ENCODE results near the gene FOXP4. TPM values are rescaled to one million over a fixed set of nuclear protein-coding genes. Genes with fewer than 3 reads are reported as not detected.

FOXP4 gene
- total RNA-seq, 1 experiment from 2014 or later: 32.3 TPM

DNA sequence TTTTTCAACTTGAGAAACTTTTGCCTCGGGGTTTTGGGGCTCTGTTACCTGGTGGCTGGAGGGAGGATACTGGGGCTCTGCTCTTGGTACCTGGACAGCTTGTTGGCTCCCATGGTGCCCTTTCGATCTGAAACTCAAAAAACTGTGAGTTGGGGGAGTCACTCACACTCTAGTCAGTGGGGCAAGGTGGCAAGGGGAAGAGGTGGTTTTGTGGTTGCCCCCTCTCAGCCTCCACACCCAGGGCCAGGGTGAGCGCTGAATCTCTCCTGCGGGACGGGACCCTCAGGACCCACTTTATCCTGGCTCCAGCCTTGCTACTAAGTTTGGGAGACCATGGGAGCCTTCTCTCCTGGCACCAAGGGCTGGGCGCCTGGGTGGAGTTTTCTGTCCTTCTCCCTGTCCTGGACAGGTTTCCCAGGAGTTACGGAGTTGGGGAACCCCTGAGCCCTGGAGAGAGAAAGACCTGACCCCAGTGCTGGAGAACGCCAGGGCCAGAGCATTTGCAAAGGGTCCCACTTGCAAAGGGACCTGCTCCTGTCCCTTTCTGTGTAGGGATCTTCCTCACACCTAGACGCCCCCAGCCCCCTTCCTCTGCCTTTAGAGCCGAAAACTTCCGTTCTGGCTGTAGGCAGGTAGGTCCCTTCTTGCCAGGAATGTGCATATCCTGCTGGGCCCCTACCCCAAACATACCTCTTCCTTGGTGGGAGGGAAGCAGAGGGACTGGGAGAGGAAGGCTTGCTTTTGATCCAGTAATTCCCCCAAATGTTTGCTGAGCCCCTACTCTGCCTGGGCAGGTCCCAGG lies 2.9 kb downstream of the FOXP4 start (continued):
- TF ChIP-seq, protein P1, sequence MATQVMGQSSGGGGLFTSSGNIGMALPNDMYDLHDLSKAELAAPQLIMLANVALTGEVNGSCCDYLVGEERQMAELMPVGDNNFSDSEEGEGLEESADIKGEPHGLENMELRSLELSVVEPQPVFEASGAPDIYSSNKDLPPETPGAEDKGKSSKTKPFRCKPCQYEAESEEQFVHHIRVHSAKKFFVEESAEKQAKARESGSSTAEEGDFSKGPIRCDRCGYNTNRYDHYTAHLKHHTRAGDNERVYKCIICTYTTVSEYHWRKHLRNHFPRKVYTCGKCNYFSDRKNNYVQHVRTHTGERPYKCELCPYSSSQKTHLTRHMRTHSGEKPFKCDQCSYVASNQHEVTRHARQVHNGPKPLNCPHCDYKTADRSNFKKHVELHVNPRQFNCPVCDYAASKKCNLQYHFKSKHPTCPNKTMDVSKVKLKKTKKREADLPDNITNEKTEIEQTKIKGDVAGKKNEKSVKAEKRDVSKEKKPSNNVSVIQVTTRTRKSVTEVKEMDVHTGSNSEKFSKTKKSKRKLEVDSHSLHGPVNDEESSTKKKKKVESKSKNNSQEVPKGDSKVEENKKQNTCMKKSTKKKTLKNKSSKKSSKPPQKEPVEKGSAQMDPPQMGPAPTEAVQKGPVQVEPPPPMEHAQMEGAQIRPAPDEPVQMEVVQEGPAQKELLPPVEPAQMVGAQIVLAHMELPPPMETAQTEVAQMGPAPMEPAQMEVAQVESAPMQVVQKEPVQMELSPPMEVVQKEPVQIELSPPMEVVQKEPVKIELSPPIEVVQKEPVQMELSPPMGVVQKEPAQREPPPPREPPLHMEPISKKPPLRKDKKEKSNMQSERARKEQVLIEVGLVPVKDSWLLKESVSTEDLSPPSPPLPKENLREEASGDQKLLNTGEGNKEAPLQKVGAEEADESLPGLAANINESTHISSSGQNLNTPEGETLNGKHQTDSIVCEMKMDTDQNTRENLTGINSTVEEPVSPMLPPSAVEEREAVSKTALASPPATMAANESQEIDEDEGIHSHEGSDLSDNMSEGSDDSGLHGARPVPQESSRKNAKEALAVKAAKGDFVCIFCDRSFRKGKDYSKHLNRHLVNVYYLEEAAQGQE (IDR thresholded peaks at IDR 0.05; ENCODE audit: low read depth): no peak
- TF ChIP-seq FOSL1 (IDR thresholded peaks at IDR 0.05; ENCODE audit: low read depth) (no peak), EZH2 (IDR thresholded peaks at IDR 0.05) (no peak), POLR2A (IDR thresholded peaks at IDR 0.05; ENCODE audit: borderline replicate concordance, extremely low read depth, insufficient read depth, insufficient read length) (no peak)
- TF ChIP-seq, protein P2, sequence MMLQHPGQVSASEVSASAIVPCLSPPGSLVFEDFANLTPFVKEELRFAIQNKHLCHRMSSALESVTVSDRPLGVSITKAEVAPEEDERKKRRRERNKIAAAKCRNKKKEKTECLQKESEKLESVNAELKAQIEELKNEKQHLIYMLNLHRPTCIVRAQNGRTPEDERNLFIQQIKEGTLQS (IDR thresholded peaks at IDR 0.05): no peak
- TF ChIP-seq, protein P3, sequence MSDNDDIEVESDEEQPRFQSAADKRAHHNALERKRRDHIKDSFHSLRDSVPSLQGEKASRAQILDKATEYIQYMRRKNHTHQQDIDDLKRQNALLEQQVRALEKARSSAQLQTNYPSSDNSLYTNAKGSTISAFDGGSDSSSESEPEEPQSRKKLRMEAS (IDR thresholded peaks at IDR 0.05): no peak

DNA sequence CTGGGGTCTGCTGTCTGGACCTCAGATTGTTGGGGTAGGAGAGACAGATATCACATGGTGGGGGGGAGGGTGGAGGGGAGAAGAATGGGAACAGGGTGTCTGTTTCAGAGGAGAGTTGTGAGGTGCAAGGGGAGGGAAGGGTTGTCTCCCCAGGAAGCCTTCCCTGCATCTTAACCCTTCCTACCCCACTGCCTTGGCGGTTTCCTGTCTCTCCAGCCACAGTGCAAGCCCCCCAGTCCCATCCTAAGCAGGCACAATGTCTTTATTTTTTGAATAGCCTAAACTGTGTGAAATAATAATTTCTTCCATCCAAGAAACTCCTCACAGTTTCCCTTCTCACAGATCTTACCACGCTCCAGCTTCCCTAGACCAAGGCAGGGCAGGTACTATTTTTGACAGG lies 3.5 kb downstream of the FOXP4 start:
- no peak for DNase-seq (ENCODE audit: low read depth, low spot score)
- RAD21 ChIA-PET (ENCODE audit: low non-redundant PET in 1 of 2, low total read pairs in 2 of 2, uncharacterized antibody in 2 of 2, unreplicated experiment in 2 of 2): no interaction called here
- no peak for ATAC-seq
- POLR2A ChIA-PET: no interaction called here
- H3K4me3 ChIP-seq (replicated peaks in 1 of 2; ENCODE audit: low read depth in 1 of 2, low read length in 2 of 2): no peak overlapping the region
- H4K20me1 ChIP-seq (ENCODE audit: insufficient read depth): no peaks in the 10 kb centered on the region
- no peaks in the 10 kb centered on the region for H3K9me2 ChIP-seq (ENCODE audit: insufficient read depth)
- TF ChIP-seq CEBPB (IDR thresholded peaks at IDR 0.05; ENCODE audit: low read depth) (no peak), EGR1 (IDR thresholded peaks at IDR 0.05; ENCODE audit: low read depth) (no peak), YY1 (IDR thresholded peaks at IDR 0.05; ENCODE audit: extremely low read depth, insufficient replicate concordance, low read depth, low read length) (no peak), ZFX (IDR thresholded peaks at IDR 0.05) (no peak), SIN3A (IDR thresholded peaks at IDR 0.05; ENCODE audit: low read depth) (no peak)
- intact Hi-C loops (cut with micrococcal nuclease): no loop called here
- peaks cover 0 to 13% of the 10 kb centered on the region in 2 experiments; a peak in 2 of 4 replicates for H3K4me1 ChIP-seq (ENCODE audit: control insufficient read depth in 1 of 2, insufficient read depth in 2 of 2, low read length in 2 of 2)
- no peak overlapping the region for H2AFZ ChIP-seq (ENCODE audit: low read depth, low read length, poor library complexity, severe bottlenecking)
- peaks cover 76% of the 10 kb centered on the region for H3K79me2 ChIP-seq (ENCODE audit: insufficient read depth, low read length)
- H3K4me2 ChIP-seq (ENCODE audit: low read length): no peak overlapping the region
- BruUV-seq (replicated peaks): no TSS peak
- no peaks in the 10 kb centered on the region for H3K27me3 ChIP-seq (ENCODE audit: insufficient read depth, low read length)
- no peak overlapping the region for H3K27ac ChIP-seq (ENCODE audit: low read depth, low read length)
- peaks cover 3 to 10% of the 10 kb centered on the region in 2 experiments; a peak in 2 of 4 replicates for H3K36me3 ChIP-seq (ENCODE audit: control insufficient read depth in 1 of 2, insufficient read depth in 2 of 2, low read length in 2 of 2)
- H3K9ac ChIP-seq (ENCODE audit: low read length): no peak overlapping the region
- CTCF ChIA-PET: no interaction called here
- H3K9me3 ChIP-seq (ENCODE audit: control insufficient read depth in 1 of 2, insufficient read depth in 1 of 2, low read depth in 1 of 2, low read length in 2 of 2): no peaks in the 10 kb centered on the region

Measured in HCT116 (cell line).